Ureter (tissue), 1 donor: ENCODE data around the gene ST8SIA6. TPM values are rescaled to one million over a fixed set of nuclear protein-coding genes. Genes with fewer than 3 reads are reported as not detected.

Experiments
- total RNA-seq: library from RNA; stranded (reverse); gene quantifications from one replicate; pipeline ENCODE4 v1.2.4, GENCODE V29; 2023
- donor health status: DM: yes; HTN: yes; CAD: no.

Gene ST8SIA6
- total RNA-seq, 1 donor from 2014 or later, result 0.73 TPM

Other genes starting within 250 kb of the ST8SIA6 start
- gene VIM, start 226.4 kb downstream of the ST8SIA6 start, total RNA-seq, result 569 TPM
- gene HACD1, start 162.8 kb upstream of the ST8SIA6 start, total RNA-seq, result 20.7 TPM
- gene STAM, start 189.6 kb upstream of the ST8SIA6 start, total RNA-seq, result 25.0 TPM